Tibial artery (tissue), 4 donors: Measurements from ENCODE around the gene PPEF1.
A peak's percentile ranks its signal among the peaks of the same experiment; 100 is the strongest.

Experiments used
- DNase-seq, 2 donors: peaks; one replicate each; pipeline ENCODE4 v3.0.0-alpha.2; 2019
- H3K27ac ChIP-seq, 2 donors: fragments of 200-600 bp; sonication (generic) in 1 of 2; 1 replicate in 1 of 2; 2 replicates in 1 of 2; pipeline ENCODE4 v1.5.1; 2018 to 2019; ENCODE audit warnings: mild to moderate bottlenecking in 1 of 2
- H3K27me3 ChIP-seq, 2 donors: fragments of 200-600 bp; sonication (generic) in 1 of 2; one replicate each; pipeline versions ENCODE4 v1.5.1 to v1.6.0; 2016 to 2019
- H3K36me3 ChIP-seq, 3 donors: fragments of 200-600 bp; sonication (generic) in 2 of 3; one replicate each; pipeline ENCODE4 v1.5.1; 2016 to 2019; ENCODE audit warnings: mild to moderate bottlenecking in 2 of 3
- H3K4me1 ChIP-seq, 4 donors: fragments of 200-600 bp; sonication (generic) in 2 of 4; 1 replicate in 3 of 4; 2 replicates in 1 of 4; pipeline ENCODE4 v1.5.1; 2016 to 2019
- H3K4me3 ChIP-seq, 2 donors: fragments of 200-600 bp; sonication (generic) in 1 of 2; 1 replicate in 1 of 2; 2 replicates in 1 of 2; pipeline ENCODE4 v1.5.1; 2018 to 2019; ENCODE audit warnings: mild to moderate bottlenecking in 2 of 2
- H3K9me3 ChIP-seq, 3 donors: fragments of 200-600 bp; sonication (generic) in 1 of 3; one replicate each; pipeline ENCODE4 v1.5.1; 2016 to 2019
- CTCF ChIP-seq, 2 experiments: fragments of 200-600 bp in 1 of 2; fragments of 450-650 bp in 1 of 2; IDR thresholded peaks; one replicate each; pipeline ENCODE4 v1.5.1; 2017 to 2019; ENCODE audit warnings: antibody characterized with exemption in 2 of 2, mild to moderate bottlenecking in 1 of 2, moderate library complexity in 1 of 2
- intact Hi-C: fragments of 100-400 bp; cut with DNase I; formaldehyde crosslinking; loops from one replicate; pipeline ENCODE4 v1.15.0; 2023; ENCODE audit warnings: low total_unique reads

The PPEF1 gene

DNA sequence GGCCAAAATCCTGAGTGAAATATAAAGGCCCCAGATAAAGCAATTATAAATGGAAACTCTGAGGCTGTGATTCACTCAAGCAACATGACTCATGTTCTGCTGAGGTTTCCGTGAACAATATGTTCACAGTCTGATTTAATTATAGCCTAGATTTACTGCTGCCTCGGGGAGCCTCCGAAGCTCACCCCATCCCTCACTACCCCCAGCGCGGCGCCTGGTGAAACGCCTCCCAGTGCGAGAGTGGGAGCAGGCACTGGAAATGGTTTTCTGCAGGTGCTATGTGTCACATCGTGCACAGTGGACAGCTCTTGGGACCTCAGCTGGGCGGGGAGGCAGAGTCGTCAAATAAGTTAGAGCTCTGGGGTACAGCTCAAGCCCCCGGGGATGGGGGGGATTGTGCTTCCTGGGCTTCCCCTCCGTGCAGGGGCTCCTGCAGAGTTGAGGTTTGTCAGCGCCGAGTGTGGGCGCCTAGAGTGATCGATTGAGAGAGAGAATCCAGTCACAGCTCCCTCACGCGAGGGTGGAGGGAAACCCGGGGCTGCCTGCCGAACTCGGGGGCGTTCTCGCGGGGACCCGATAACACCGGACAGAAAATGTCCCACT is 165.8 kb downstream of the PPEF1 start:
- no peak for TF ChIP-seq CTCF (IDR thresholded peaks at IDR 0.05)
- intact Hi-C loops = no loop called here
- DNase-seq = peak; percentile 34 to 78
- H3K4me3 ChIP-seq = peak overlapping the region in 1 of 2 donors; percentile 25
- H3K4me1 ChIP-seq = peaks cover 3 to 50% (median 26%) of the 10 kb centered on the region in 4 donors
- H3K27ac ChIP-seq = peak overlapping the region; percentile 84
- no peaks in the 10 kb centered on the region for H3K36me3 ChIP-seq
- no peaks in the 10 kb centered on the region for H3K9me3 ChIP-seq
- H3K27me3 ChIP-seq = no peaks in the 10 kb centered on the region

DNA sequence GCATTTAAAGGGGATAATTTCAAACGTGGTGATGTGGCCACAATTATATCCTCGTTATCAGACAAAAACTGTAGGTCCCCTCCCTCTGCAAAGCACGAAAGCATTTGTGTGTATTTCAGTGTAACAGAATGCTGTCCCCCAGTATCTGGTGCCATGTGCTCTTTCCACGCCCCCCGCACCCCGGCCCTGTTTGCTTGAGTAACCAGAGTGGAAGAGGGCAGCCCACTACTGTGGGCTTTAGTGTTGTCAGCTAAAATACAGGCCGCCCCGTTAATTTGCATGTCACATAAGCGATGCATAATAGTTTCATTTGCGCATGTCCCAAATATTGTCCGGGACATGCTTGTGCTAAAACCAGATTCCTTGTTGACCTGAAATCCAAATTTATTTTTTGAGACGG is 166.4 kb downstream of the PPEF1 start:
- no peaks in the 10 kb centered on the region for H3K27me3 ChIP-seq
- no peaks in the 10 kb centered on the region for H3K9me3 ChIP-seq
- no peaks in the 10 kb centered on the region for H3K36me3 ChIP-seq
- peak overlapping the region; percentile 84 for H3K27ac ChIP-seq
- H3K4me1 ChIP-seq = peaks cover 3 to 50% (median 26%) of the 10 kb centered on the region in 4 donors
- intact Hi-C loops = no loop called here
- no peak for TF ChIP-seq CTCF (IDR thresholded peaks at IDR 0.05)
- H3K4me3 ChIP-seq = no peak overlapping the region
- DNase-seq = no peak

DNA sequence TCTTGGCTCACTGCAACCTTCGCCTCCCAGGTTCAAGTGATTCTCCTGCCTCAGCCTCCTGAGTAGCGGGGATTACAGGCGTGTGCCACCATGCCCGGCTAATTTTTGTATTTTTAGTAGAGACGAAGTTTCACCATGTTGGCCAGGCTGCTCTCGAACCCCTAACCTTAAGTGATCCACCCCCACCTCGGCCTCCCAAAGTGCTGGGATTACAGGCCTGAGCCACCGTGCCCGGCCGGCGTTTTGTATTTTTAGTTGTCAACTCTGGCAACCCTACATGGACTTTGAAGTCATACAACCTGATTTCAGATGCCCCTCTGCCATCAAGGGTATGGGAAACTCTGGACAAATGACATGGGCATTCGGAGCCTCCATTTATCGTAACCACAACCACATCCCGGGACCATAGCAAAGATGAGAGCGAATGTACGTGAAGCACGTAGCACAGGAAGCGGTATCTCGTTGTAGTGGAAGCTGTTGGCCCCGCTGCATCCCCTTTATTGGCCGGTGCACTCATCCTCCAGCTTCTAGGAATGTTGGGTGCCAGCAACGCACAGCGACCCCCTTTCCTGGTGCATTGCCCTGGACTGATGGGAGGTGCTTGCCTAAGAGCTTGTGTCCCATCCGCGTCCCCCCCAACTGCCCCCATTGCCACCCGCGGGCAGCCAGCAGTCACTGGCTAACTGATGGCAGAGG is 167.3 kb downstream of the PPEF1 start:
- H3K4me3 ChIP-seq = no peak overlapping the region
- peaks cover 3 to 50% (median 26%) of the 10 kb centered on the region in 4 donors for H3K4me1 ChIP-seq
- DNase-seq = no peak
- peak overlapping the region in 1 of 2 donors; percentile 17 for H3K27ac ChIP-seq
- no peaks in the 10 kb centered on the region for H3K27me3 ChIP-seq
- intact Hi-C loops = no loop called here
- TF ChIP-seq CTCF (IDR thresholded peaks at IDR 0.05) = no peak
- H3K9me3 ChIP-seq = no peaks in the 10 kb centered on the region
- H3K36me3 ChIP-seq = no peaks in the 10 kb centered on the region

- peaks cover 3 to 50% (median 26%) of the 10 kb centered on the region in 4 donors for H3K4me1 ChIP-seq
- no peaks in the 10 kb centered on the region for H3K27me3 ChIP-seq
- no peak for DNase-seq
- H3K27ac ChIP-seq = peak overlapping the region in 1 of 2 donors; percentile 17
- H3K9me3 ChIP-seq = no peaks in the 10 kb centered on the region
- H3K4me3 ChIP-seq = no peak overlapping the region
- no peaks in the 10 kb centered on the region for H3K36me3 ChIP-seq
- intact Hi-C loops = no loop called here
- TF ChIP-seq CTCF (IDR thresholded peaks at IDR 0.05) = no peak
Measured at GRCh38 chrX:18875256-18875878, 167.9 kb downstream of the PPEF1 start.

DNA sequence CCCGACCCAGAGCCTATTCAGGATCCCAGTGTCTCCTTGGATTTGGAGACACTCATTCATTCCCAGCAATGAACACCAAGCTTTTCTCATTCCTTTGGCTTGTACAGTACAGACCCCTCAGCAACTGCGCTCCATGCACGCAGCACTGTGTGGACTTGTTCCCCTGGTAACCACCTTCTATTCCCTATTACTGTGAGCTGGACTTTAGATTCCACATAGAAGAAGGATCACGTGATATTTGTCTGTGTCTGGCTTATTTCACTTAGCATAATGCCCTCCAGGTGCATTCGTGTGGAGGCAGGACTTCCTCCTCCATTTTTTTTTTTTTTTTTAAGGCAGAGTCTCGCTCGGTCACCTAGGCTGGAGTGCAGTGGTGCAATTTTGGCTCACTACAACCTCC is 170.0 kb downstream of the PPEF1 start:
- no peaks in the 10 kb centered on the region for H3K9me3 ChIP-seq
- H3K27ac ChIP-seq = no peak overlapping the region
- intact Hi-C loops = no loop called here
- no peak overlapping the region for H3K4me3 ChIP-seq
- peaks cover 3 to 30% (median 11%) of the 10 kb centered on the region in 4 donors for H3K4me1 ChIP-seq
- H3K36me3 ChIP-seq = no peaks in the 10 kb centered on the region
- no peaks in the 10 kb centered on the region for H3K27me3 ChIP-seq
- DNase-seq = no peak
- TF ChIP-seq CTCF (IDR thresholded peaks at IDR 0.05) = no peak
